Stimulated activated CD4-positive, alpha-beta T cell treated with anti-CD3 and anti-CD28 coated beads, TNF-alpha, amount 100 ng/mL, for 1 hour (primary cell): ENCODE data around the gene MAEA.

Experiments
- DNase-seq, 3 donors: peaks; one replicate each; pipeline ENCODE4 v3.0.0-alpha.2; 2020; ENCODE audit warnings: low read depth in 3 of 3, low spot score in 1 of 3

MAEA gene

GRCh38 chr4:1376841-1377605, 87.3 kb downstream of the MAEA start:
- DNase-seq: no peak

- no peak for DNase-seq
Observed at GRCh38 chr4:1377606-1378261, 88.0 kb downstream of the MAEA start.

GRCh38 chr4:1378559-1379231, 89.0 kb downstream of the MAEA start:
- no peak for DNase-seq

DNA sequence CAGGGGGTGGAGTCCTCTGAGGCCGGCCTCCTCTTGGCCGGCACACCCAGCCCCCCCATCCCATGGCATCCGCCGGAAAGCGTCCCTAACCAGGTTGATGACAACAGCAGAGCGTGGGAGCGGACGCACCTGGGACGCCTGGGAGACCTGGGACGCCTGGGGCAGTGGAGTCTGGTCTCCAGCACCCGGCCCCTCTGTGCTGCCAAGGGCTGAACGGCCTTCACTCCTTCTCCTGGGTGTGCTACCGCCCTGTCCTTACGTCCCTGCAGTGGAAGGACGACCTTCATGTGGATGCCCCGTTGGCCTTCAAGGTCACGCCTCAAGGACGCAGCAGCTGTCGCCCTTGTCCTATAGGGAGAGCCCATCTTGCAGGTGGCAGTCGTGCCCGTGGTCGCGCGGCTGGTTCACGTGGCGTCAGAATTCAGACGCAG, 89.7 kb downstream of the MAEA start:
- no peak for DNase-seq

DNA sequence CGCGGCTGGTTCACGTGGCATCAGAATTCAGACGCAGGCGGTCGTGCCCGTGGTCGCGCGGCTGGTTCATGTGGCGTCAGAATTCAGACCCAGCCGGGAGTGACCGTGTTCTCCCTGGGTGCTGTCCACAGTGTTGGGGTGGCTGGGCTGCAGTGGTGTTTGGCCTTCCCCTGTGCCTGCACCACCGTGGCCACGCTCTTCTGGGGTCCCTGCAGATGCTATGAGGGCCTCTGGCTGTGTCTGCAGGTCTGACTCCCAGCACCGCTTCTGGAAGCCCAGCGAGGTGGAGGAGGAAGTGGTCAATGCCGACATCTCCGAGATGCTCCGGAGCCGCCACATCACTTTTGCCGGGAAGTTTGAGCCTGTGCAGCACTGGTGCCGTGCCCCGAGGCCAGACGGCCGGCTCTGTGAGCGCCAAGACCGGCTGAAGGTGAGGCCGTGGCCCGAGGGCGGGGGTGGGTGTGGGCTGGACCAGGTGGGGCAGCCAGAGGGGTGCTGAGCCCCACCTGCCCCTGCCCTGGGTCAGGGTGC, 90.2 kb downstream of the MAEA start:
- no peak for DNase-seq

GRCh38 chr4:1380368-1381151, 90.9 kb downstream of the MAEA start:
- no peak for DNase-seq

DNA sequence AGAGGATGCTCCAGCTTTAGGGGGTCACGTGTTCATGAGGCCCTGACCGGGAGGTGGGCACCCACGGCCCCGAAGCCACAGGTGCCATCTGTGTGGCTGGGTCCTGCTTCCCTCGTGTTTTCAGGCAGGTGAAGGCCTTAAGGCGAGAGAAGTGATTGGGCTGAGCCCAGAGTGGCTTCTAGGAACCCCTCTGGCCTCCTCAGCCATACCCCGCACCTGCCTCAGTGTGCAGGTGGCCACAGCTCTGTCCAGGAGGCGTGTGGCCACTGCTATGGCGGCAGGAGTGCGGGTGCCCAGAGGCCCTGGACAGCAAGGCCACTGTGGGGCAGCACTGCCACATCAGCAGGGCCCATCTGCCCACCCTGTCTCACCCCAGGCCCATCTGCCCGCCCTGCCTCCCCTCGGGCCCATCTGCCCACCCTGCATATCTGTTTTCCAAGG, 91.5 kb downstream of the MAEA start:
- no peak for DNase-seq

- DNase-seq: no peak
Observed at GRCh38 chr4:1381944-1382541, 92.4 kb downstream of the MAEA start.

DNA sequence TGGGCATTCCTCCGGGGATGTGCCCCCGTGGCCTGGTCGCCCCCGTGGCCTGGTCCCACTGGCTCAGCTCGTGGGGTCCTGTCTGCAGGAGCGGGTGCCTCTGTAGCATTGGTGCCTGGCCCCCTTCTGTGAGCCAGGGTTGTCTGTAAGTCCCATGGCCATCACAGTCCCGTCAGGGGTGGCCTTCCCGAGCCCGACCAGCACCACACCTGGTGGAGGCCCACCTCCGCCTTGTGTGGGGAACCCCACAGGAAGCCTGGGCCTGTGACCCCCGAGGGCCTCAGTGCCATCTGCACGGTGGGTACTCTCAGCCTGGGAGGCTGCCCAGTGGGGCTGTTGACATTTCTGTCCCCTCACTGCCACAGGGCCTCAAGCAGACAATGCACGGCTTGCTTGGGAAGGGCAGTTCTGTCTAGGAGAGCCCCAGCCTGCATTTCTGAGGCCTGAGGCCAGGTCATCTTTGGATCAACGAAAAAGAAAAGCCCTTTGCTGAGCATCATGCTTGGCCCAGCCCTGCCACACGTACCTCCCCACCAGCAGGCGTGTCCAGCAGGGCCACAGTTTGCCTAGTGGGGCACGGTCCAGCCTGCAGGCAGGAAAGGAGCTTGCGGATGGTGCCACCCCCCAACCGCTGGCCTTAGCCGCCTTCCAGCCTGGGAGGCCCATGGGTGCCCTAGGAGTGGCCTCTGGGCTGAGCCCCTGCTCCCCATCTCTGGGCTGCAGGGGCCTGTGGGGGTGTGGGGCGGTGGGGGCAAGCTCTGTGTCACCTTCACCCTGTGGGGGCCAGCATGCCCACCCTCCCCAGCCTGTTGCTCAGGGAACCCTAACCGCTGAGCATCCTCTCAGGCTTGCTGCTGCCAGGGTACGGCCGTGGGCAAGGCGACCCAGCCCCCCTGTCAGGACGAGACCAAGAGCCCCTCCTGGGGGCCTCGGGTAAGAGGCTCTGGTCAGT, 93.4 kb downstream of the MAEA start:
- DNase-seq: no peak

DNA sequence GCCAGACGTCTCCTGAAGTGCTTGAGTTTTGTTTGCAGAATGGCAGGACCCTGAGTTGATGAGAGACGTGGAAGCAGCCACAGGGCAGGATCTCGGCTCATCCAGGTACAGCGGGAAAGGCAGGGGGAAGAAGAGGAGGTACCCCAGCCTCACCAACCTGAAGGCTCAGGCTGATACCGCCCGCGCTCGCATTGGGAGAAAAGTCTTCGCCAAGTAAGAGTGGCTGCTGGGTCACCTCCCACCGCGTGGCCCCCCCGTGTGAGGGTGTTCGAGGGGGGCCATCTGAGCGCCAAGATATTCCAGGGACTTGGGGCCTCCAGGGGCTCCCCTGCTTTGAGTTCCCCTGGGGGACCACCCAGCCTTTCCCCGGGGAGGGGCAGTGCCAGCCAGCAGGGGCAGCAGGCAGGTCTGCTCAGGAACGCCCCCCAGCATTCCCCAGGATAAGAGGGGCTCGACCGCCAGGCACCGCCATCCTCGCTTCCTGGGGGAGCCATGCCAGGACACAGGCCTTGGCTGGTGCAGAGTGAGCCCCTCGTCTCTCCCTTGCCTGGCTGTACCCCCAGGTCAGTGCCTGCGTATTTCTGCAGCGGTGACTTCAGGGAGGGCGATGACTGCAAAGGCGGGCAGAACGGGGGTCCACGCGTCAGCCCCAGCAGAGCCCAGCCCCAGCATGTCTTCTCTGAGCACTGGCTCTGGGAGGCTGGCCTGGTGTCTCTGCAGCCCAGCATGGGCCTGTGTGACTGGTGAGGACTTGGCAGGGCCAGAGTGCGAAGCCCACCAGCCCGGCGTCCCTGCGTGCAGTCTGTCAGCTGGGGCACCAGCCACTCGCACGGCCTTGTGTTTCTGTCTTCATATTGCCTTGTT, 94.3 kb downstream of the MAEA start:
- DNase-seq: no peak

DNA sequence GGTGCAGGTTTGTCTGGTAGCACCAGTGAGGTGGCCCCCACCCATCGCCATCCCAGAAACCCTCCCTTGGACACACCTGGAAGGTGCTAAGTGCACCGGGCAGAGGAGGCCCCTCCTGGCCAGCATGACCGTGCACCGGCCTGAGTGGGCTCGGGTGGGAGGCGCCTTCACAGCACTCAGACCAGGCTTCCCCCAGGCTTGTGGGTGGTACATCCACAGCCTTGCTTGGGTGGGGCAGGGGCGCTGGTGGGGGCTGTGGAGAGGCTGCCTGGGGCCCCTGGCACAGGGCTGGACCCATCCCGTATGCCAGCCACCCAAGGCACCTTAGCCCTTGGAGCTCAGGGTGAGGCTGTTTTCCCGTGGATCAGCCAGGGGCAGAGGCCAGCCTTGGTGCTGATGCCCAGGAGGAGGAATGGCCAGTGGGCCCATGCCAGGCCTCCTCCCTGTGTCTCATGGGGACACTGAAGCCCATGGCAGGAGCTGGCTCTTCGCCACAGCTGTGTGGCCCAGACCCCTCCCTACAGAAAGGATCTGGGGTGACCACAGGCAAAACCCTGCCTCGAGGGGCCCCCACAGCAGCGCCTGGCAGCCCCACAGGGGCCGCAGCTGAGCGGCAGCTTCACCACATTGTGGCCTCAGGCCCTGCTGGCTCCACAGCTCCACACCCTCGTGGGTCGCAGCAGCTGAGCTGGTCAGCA, 95.1 kb downstream of the MAEA start:
- no peak for DNase-seq

DNA sequence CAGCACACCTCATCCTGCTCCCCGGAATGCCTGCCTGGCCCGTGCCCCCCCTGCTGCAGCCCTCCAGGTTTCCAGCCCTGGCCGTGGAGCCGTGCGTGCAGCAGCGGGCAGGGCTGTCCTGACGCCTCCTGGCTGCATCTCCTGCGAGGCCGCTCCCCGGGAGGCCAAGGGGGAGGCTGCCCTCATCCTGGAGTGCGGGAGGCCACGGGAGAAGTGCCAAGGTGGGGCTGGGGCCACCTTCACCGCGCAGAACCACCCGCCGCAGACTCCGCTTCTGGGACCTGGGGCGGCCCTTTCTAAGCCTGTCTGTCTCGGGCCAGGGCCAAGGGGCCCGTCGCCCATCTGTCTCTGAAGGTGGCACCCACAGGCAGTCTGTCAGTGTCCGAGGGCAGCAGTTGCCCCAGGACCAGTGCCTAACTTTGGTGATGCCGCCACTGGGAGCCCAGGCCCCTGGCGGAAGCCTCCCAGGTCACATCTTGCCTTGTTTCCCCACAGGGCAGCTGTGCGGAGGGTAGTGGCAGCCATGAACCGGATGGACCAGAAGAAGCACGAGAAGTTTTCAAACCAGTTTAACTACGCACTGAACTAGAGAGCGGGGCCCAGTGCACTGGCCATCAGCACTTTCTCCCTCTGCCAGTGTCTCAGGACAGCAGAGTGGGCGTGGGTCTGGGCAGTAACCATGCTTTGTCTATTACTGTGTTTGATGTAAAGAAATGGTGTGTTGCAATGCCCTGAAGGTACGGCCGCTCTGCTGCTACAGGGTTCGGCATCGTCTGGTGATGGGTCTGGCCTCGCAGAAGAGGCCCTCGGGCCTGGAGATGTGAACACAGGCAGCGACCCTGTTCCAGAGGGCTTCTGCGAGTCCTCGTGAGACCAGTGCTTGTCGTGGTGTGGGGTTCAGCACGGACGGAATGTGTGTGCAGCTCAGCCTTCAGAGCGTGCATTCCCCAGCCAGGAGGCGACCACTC, 96.0 kb downstream of the MAEA start:
- no peak for DNase-seq
